ENCODE data around the gene LMNB1.

Gene LMNB1

DNA sequence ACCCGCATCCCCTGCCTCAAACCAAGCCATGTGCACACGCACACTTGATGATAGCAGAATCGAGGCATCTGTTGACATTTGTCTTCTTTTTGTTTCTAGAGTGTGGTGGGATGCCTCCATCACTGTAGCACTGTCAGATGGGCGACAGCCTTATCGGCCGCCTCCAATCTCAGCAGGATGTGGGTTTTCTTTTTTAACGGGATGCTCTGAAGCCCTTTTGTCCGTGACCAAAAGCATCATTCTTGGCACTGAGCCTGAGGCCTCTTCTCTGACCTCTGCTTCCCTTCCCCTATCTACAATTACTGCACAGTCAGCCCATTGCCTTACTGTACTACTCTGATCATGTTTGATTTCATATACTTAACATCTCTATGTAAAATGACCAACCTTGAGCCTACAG, 78.3 kb downstream of the LMNB1 start:
- DNase-seq (ENCODE audit: low read depth) = no peak

DNA sequence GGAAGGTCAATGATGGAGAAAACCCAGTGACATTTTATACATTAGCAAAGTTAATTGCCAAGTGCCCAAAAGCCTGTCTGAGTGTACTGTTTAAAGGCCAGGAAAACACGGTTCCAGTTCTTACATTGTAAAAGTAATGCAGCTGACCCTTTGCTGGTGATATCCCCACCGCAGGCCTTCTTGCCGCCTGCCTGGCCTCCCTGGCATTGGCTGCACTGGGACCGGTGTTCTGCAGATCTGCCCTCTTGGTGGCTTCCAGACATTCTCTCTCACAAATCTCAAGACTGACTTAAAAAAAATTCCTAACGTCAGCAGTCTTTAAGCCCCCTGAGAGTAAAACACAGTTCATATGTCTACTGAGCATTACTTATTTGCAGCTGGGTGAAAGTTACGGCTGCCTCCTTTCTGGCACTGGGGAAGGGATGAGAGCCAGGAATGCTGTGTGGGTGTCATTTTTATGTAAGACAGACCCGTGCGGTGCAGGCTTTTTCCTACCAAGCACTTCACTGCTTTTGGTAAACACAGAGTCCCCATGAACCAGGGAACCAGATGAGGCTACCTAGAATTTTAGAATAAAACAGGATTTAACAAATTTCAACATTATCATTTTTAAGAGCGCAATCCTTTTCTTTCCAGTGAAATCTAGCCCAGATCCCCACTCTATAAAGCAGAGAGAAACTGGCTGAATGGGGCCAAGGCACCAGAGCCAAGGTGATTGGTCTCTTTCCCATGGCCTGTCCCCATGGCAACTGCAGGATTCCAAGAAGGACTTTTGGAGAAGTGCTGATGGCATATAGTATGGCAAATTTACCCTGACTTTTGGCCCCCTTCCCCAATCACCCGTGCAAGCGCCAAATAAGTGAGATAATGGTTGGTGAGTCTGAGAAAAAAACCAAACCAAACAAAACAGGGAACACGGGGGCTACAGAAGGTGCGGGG, 80.8 kb downstream of the LMNB1 start:
- no peak for DNase-seq (ENCODE audit: low read depth)

DNA sequence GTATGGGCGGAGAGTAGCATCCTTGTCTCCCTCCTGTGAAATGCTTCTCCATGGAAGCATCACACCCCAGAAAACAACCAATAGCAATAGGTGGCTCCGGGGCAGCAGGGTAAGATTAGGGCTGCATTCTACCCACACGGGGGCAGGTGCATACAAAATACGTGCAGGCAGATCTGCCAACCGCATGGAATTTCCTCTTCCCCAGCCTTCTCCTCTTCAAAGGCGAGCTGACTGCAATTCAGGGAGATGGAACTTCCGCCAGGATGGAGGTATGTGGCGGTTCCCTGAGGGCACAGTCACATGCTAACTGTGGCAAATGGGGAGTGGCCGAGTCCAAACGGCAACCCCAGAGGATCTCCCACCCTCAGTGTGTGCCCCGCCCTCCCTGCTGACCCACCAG, 81.5 kb downstream of the LMNB1 start:
- DNase-seq (ENCODE audit: low read depth) = no peak

DNA sequence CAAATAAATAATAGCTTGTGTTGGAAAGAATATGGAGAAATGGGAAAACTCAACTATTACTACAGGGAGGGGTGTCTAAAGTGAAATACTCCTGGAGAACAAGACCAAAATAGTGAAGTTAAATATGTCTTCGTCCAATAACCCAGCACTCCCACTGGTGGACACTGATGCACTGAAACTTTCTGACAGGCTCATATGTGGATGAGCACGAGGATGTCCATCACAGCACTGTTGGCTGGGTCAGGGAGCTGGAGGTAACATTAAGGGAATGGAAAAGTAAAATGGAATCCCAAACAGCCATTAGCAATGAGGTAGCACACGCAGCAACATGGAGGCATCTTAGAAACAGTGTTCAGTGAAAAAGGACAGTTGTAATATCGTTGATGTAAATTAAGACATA, 86.5 kb downstream of the LMNB1 start:
- DNase-seq (ENCODE audit: low read depth) = no peak

DNA sequence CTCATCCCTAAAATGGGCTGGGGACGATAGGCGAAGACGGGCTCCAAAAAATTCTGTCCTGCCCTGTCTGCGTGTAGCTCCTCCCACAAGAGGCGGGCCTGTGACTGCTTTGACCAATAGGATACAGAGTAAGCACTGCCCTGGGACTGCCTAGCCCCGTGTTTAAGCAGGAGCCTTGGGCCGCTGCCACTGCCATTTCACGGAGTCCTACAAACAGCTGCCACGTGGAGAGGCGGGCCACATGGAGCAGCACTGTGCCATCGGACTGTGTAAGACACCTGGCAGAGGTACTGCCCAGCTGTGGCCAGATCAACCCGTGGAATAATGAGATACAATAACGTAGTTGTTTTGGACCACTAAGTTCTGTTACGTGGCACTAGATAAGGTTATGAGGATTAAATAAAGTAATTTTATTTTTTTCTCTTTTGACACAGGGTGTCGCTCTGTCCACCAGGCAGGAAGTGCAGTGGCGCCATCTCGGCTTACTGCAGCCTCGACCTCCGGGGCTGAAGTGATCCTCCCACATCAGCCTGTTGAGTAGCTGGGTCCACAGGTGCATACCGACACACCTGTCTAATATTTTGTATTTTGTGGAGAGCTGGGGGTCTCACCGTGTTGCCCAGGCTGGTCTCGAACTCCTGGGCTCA, 87.2 kb downstream of the LMNB1 start:
- DNase-seq (ENCODE audit: low read depth) = no peak

DNA sequence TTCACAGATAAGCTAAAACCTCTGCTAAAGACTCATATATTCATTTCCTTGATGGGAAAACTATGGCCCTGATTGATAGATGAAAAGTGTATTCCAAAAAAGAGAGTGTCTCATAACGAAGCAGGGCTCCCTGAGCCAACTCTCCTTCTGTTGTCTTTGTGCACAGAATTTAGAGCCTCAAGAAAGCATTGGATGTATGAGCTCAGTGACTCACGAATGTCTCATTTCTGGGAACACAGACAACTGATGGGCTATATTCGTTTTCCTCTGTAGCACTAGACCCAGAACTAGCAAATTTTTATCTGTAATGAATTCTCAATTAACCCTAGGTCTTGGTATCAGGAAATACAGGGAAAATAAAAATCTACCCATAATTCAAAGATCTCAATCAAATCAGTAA, 88.4 kb downstream of the LMNB1 start:
- no peak for DNase-seq (ENCODE audit: low read depth)

DNA sequence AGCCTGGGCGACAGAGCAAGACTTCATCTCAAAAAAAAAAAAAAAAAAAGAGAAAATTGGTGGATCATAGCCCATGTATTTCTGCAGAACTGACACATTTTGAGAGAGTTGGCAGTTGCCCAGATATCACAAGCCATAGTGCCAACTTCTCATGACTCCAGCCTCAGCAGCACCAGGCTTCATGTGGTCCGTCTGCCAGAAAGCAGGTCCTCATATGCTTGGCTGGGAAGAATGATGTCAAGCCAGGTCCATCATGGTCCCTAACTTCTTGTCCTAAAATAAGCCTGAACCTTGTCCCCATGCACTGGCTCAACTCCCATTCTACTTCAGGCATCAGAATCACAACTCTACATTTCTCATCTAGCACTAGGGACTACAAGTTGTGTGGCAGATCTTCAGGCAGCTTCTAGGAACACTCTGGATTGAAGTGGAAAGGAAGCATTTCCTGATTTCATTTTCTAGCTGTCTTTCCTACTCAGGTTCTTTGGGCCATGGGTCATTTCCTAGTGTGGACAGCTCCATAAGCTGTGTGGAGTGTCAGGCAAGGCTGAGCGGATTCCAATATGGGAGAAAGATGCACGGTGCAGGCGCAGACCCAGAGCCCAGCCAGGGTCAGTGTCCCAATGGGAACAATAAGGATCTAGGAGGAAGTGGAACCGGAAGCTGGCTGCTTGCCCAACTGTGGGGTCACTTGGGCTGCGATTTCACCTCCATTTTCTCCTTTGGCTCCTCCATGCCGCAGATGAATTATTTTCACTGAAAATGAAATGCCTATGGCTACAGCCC, 90.1 kb downstream of the LMNB1 start:
- no peak for DNase-seq (ENCODE audit: low read depth)

DNA sequence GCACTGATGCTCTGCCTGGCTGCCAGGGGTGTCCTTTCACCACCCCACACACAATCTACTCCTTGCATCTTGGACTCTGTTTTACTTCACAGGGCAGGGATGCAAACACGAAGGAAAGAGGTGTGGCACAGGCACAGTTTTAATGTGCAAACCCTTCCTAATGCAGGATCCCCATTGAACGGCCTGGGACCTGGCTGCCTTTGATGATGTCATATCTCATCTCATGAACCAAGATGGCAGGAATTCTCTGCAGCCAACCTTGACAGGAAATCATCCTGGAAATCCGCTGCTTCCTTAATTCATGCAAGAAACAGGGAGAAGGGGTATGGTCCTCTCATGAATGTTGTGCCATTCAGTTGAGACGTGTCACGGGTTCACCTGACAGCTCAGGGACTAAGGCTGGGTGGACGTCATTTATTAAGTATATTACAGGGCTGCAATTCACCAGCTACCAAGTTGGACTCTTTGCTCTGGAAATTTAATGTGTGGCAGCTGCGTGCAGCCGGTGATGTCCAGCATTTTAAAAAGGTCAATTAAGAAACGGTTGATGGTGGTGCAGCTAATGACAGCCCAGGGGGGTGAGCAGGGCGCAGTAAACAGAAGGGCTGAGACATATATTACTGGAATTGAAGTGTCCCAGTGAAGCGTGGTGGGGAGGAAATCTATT, 91.5 kb downstream of the LMNB1 start:
- DNase-seq (ENCODE audit: low read depth) = no peak

DNA sequence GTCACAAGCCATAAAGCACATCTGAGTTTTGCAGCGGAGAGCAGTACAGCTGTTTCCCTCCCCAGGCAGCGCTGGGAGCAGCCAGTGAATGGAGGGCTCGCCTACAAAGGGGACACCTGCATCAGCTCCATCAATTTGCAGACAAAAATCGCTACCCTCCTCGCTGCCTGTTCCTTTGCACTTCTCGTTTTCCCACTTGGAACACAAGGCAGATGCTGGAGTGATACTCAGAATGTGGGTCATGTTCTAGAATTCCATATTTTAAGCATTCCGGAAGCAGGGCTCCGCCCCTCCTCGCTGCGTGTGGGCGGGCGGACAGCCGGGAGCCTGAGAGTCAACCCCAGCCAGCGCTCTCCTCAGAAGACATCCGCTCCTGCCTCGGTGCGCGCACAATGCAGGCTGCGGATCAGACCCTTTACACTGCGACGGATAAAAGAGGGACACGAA, 92.1 kb downstream of the LMNB1 start:
- DNase-seq (ENCODE audit: low read depth) = no peak

DNA sequence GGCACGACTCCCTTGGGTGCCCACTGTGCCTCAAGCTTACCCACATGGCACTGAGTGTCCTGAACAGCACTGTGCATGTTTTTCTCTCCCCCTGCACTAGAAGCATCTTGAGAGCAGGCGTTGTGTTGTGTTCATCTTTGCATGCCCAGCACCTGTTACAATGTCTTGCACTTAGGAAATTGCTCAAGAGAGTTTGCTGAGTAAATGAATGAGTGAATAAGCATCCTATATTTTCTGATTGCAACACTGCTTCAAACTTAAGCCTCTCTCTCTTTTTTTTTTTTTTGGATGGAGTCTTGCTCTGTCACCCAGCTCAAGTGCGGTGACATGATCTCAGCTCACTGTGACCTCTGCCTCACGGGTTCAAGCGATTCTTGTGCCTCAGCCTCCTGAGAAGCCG, 94.5 kb downstream of the LMNB1 start:
- no peak for DNase-seq (ENCODE audit: low read depth)

DNA sequence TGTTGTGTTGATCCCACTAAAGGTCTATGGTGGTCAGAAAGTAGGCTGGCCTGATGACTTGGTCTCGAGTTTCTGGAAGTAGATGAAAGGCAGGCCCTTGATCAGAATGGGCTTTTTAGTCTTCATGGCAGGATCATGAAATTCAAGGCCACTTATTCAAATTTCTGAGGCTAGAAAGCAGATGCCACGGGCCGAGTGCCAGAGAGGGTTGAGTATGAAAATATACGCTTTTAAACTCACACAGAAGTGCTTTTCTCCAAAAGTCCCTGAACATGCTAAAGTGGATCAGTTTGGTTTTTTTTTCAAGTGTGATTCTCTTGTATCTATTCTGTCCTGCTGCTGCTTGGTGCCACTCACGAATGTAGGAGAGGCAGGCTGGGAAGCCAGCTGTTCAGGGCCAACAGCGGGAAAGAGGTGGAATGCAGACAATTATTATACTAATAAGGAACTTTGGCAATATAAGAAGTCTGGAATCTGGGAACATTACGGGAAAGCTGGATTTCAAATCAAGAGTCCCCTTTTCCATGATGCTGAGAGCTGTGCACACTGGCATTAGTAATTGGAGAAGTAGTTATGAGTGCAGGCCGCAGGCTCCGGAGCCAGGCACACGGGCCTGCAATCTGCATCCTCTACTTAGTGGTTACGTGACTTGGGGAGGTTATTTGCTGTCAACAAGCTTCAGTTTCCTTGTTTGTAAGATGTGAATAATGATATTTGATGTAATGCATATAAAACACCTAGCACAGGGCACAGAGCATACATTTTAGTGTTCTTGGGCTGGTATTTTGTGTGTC, 95.8 kb downstream of the LMNB1 start:
- DNase-seq (ENCODE audit: low read depth) = no peak

DNA sequence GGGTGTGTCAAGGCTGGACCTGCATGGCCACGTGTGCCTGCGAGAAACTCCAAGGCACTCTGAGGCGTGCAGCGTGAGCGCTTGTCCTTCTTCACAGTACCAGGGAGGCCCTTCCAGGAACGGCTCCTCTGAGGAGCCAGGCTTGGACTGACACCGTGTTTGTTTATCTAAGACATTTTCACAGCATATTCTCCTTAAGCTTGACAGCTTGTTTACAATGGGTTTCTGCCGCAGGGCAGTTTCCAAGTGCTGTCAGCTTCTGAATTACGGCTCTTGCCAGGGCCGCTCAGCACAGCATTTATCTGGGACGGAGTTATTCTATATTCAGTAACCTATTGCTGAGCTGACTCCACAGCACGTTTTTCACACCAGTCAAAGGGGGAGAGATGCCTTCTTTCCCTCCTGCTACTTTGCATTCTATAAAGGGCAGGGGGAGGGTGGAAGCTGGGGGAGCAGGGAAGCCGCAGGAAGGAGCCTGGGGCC, 98.4 kb downstream of the LMNB1 start:
- DNase-seq (ENCODE audit: low read depth) = no peak

DNA sequence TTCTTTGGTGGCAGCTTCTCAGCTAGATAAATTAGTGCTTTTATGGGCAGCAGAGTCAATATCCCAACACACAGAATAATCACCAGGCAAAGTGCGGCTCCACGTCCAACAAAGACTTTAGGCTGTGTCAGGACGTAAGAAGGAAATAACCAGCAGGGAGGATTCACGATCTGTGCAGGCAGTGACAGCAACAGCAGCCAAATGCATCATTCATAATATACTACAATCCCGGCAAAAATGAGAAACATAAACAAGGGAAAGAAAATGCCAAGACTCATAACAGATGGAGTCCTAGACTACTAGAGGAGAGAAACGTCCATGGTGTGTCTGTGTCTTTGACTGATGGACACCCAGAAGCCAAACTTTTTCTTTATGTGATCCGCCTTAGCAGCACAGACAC, 100.7 kb downstream of the LMNB1 start:
- no peak for DNase-seq (ENCODE audit: low read depth)

DNA sequence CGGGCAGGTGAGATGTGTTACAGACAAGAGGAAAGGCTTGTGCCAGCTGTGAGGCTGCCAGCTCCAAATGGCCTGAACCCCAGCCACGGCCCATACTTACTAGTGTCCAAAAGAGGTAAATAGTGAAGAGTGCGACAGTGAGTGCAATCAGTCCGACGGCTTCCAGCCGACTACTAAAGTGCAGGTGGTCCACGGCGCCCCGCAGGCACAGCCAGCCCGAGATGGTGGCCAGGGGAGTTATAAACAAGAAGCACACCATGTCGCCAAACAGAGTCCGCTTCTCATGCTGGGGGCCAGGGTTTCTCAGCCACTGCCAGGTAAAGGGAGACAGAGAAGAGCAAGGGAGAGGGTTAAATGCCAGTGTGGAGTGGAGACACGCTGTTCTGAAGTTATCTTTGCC, 101.1 kb downstream of the LMNB1 start:
- DNase-seq (ENCODE audit: low read depth) = no peak

DNA sequence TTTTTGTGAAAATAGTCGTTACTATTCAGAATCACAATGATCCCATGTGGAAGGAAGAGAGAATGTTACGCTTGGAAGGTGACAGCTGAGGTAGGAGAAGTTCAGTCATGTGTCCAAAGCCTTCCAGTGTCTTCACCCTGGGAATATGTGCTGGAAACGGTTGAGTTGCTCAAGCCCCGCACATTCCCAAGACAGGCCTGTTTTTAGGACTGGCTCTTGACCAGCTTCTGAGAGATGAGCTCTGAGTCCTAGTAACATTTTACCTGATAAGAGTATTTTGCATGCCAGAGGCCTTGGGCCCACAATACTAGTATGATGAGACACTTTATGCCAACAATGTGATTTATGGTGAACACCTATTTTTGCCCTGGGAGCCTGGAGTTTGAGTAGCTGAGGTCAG, 101.7 kb downstream of the LMNB1 start:
- no peak for DNase-seq (ENCODE audit: low read depth)

DNA sequence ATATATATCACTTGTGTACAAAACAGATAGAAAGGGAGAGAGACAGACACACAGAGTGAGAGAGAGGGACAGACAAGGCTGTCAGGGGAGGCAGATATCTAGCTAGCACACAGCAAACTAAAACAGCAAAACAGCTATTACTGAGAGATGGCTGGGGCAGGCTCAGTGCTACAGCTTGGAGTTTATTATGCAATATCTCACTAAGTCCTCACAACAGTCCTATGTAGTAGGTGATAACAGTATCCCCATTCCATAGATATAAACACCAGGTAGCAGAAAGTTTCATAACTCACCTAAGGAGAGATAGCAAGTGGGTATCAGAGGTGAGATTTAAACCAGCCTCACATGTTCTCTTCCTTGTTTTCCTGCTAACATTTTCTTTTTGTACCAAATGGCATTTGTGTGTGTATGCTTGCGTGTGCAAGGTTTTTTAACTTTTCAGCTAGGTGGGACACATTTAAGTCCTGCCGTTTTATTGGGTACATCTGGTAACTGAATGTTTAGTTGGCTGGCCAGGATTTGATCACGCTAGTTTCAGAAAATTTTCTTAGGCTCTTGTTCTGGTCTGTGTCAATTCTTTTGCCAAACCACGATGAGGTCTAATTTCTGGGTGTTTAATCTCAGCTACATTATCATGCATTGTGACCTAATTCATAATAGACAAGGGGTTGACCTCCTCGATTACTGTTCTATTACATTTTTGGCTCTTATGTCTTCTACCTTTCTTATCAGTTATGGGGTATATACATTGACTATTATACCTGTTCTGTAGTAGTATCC, 105.1 kb downstream of the LMNB1 start:
- no peak for DNase-seq (ENCODE audit: low read depth)

DNA sequence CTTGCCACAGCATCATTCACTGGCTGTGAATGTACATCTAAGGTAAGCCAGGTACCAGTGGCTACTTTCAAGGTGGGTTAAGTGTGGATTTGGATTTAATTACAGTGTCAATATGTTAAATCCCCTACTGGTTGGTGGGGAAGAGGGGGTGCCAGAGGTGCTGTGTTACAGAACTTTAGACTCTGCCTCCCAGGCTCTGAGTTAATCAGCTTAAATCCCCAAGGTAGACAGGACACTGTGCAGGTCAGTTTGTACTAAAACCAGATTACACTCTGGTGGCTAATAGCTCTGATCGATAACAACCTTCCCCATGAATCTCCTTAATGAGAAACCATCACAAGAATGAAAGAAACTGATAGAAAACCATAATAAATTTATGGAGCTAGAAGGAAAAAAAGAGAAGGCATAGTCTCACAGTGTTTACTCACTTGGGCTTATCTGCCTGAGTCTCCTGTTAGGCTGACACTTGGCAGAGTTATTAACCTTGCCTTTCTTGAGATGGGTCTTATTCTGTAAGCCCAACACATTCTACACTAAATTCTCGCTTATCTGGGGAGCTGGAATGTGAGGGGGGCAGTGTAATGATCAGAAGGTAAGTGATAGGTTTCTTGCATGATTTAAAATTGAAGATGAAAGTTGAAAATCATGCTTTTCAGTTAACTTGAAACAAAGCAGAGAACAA, 106.8 kb downstream of the LMNB1 start:
- DNase-seq (ENCODE audit: low read depth) = no peak

DNA sequence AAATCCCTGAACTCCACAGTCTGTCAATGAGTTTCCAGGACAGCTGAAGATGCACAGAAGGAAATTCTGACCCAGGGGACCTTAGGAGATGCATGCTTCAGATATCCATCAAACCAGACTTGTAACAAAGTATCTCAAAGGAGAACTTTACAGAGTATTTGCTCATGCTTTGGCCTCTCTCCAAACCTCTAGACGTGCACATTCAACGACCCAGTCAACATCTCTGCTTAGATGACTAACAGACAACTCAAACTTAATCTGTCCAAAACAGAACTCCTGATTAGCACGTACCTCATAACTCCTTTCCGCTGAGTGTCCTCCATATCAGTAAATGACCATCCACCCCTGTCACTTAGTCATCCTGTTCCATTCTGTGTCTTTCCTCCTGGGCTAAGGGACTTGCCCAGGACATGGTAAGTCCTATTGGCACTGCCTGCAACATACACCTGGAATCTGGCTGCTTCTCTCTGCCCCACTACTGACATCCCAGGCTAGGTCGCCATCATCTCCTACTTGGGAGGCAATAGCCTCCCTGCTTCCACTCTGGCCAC, 107.4 kb downstream of the LMNB1 start:
- DNase-seq (ENCODE audit: low read depth) = peak; percentile 35
